Activated CD8-positive, alpha-beta memory T cell treated with anti-CD3 and anti-CD28 coated beads, Interleukin-2, amount 50 U/mL, for 1 hour (primary cell): ENCODE data around the gene PRR5.

Experiments used
- DNase-seq: peaks from one replicate; pipeline ENCODE4 v3.0.0-alpha.2; 2020; ENCODE audit errors: extremely low read depth

PRR5 gene

DNA sequence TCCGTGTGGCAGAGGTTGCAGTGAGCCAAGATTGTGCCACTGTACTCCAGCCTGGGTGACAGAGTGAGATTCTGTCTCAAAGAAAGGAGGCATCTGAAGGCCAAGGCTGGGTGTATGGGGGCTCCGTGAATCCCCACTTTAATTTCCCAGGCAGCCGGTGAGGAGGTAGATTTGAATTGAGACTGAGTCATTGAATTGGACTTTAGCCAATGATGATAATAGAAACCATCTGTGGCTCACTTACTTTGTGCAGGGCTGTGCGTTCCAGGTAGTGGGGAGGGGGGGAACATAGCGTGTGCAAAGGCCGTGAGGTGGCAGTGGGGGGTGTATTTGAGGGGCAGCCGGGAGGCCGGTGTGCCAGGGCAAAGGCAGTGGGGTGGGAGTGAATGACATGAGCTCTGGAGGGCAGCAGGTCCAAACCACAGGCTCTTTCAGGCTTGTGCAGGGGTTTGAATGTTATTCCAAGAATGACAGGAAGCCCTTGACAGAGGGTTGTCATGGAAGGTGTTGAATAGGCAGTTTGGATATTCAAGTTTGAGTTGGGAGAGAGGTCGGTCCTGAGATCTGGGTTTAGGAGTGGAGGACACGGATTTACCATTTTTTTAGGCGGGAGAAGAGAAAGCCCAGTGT, 56.5 kb downstream of the PRR5 start:
- DNase-seq, result no peak

DNA sequence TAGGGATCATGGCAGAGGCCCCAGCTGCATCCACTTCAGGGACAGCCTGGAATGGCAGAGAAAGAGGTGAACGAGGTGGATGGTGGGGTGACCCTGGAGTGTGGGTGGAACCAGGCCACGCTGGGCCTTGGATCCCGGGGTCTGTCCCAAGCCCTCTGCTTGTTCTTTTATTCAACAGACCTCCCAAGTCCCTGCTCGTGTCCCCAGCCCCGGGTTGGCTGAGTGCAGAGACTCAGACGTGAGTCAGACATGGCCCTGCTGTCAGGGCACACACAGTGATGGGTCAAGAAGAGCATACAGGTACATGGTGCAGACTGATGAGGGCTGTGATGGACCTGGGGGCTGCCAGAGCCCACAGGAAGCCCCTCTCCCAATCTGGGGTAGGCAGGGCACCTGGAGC, 57.0 kb downstream of the PRR5 start:
- no peak for DNase-seq

- no peak for DNase-seq
Observed at GRCh38 chr22:44759430-44760310, 57.7 kb downstream of the PRR5 start.

GRCh38 chr22:44760476-44760875, 58.5 kb downstream of the PRR5 start:
- no peak for DNase-seq

- DNase-seq, result no peak
Observed at GRCh38 chr22:44761025-44761424, 59.0 kb downstream of the PRR5 start.

GRCh38 chr22:44764373-44764772, 62.4 kb downstream of the PRR5 start:
- no peak for DNase-seq

GRCh38 chr22:44764974-44765373, 63.0 kb downstream of the PRR5 start:
- no peak for DNase-seq

GRCh38 chr22:44765571-44766285, 63.7 kb downstream of the PRR5 start:
- DNase-seq, result no peak

DNA sequence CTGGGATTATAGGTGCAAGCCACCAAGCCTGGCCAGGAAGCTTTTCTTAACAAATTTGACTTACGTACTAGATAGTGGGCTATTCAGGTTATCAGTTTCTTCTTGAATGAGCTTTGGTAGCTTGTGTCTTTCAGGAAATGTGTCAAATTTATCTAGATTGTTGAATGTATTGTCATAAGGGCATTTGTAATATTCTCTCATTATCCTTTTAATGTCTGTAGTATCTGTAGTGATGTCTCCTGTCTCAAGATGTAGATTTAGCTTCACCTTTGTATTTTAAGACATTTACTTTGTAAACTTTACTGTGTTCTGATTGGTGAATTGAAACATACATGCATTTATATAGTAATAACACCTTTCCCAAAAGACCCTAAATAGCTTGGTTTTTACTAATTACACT, 71.1 kb downstream of the PRR5 start:
- DNase-seq, result no peak

GRCh38 chr22:44775862-44776261, 73.9 kb downstream of the PRR5 start:
- no peak for DNase-seq

DNA sequence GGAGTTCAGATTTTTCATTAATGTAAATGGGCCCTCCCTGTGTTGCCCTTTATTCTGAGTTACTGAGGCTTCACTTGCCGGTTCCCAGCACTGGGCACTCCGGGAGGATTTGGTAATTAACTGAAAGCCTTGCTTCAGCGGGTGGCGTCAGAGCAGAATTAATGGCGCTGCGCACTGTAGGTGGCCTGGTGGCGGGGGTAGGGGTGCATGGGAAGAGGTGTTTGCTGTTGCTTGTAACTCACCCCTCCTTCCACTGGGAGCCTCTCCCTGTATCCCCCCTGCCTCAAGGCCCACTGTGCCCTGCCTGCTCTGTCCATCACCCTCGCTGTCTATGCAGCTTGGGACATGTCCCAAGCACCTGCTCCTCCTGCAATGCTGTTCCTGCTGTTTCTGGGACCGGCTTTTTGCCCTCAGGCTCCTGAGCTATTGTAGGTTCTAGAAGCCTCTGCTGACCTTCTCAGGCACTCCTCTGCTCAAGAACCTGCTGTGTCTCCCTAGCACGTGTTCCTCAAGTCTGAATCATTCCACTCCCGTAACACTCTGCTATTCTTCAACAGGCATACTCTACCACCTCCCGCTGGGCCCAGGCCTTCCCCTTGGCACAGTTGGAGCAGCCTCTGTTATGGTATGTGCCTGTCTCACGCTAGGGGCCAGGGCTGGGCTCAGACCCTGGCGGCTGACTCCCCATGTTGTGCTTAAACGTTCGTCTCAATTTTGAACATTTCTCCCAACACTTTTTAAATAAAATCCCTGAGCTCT, 74.8 kb downstream of the PRR5 start:
- no peak for DNase-seq

- no peak for DNase-seq
Observed at GRCh38 chr22:44777364-44777755, 75.4 kb downstream of the PRR5 start.

DNA sequence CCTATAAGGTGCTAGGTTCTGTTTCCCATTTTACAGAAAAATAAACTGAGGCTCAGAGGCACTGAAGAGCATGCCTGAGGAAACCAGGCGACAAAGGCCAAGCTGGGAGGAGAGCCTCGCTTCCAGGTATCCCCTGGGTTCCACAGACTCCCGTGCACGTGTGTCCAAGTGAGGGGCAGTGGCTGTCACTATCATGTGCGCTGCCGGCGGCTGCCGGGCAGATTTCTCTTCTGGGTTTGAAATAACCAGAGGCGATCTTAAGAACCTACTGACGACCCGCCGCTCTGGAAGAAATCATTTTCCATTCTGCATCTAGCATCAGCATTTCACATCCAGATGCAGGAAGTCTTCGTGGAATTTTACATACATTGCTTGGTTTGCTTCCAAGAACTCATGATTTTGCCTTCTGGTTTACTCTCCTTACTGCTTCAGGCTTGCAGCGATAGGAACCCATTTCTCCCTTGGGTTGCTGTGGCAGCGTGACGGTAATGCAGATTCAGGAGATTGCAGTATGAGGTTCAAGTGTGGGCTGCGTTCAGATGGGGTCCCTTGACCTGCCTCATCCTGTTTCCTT, 79.0 kb downstream of the PRR5 start:
- DNase-seq, result no peak

DNA sequence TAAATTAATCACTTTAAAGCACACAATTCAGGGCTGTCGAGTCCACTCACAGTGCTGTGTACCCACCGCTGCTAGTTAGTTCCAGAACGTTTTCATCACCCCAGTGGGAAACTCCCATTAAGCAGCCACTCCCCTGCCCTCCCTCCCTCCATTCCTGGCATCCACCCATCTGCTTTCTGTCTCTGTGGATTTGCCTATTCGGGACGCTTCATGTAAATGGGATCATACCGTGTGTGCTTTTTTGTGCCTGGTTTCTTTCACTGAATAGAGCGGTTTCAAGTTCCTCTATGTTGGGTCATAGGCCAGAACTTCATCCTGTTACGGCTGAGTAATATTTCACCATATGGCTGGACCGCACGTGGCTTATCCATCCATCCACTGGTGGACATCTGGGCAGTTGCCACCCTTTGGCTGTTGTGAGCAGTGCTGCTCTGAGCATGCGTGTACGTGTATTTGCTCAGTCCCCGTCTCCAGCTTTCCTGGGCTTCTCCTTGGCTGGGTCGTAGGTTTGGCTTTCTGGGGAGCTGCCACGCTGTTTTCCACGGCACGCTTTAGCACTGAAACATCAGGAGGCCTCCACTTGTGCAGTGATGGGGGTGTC, 80.5 kb downstream of the PRR5 start:
- no peak for DNase-seq

DNA sequence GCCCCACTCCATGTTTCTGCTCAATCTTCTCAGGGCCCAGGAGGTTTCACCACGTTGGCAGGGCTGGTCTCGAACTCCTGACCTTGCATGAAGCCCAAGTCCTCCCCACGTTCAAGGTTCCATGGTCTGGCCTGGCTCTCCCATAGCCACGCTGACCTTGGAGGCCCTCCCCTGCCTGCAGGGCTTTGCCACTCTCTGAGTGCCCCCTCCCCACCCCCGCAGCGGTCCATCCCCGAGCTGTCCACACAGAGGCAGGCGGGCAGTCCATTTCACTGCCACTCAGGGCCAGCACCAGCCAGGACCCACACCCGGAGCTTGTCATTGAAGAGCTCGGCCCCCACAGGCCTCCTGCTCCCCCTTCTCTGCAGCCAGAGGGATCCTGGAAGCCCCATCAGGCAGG, 81.1 kb downstream of the PRR5 start:
- DNase-seq, result no peak

- DNase-seq, result no peak
Observed at GRCh38 chr22:44783581-44783980, 81.6 kb downstream of the PRR5 start.

DNA sequence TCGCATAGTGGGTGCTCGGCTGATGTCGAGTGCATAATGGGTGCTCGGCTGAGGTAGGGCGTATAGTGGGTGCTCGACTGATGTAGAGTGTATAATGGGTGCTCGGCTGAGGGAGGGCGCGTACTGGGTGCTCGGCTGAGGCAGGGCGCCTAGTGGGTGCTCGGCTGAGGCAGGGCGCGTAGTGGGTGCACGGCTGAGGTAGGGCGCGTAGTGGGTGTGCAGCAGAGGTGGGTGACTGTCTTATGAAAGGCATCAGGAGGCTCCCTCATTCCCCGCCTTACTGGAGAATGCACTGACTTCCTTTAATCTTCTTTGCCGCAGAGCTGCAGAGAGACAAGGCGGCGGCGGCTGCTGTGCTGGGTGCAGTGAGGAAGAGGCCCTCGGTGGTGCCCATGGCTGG, 84.1 kb downstream of the PRR5 start:
- DNase-seq, result no peak

DNA sequence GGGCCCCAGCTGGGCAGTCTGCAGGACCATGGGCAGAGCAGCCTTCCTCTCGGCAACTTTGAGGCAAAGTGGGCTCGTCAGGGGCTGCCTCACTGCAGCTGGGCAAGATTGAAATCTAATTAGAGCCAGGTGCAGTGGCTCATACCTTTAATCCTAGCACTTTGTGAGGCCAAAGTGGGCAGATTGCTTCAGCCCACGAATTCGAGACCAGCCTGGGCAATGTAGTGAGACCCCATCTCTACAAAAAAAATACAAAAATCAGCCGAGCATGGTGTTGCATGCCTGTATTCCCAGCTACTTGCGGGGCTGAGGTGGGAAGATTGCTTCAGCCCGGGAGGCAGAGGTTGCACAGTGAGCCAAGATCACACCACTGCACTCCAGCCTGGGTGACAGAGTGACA, 84.6 kb downstream of the PRR5 start:
- no peak for DNase-seq
